Nephron progenitor cell (in vitro differentiated cells): ENCODE results near the gene APLF.
"Not testable (repeated sequence)": the region's sequence is repeated elsewhere in the genome, so short reads cannot be mapped to it uniquely, and the experiment has no call there.

ENCODE experiments used
- DNase-seq: peaks from one replicate; pipeline ENCODE4 v3.0.0; 2021
- H3K27ac Mint-ChIP-seq: 2 replicates; pipeline ENCODE4 v1.8.0; 2021; ENCODE audit warnings: mild to moderate bottlenecking, moderate library complexity, mixed read lengths
- H3K27me3 Mint-ChIP-seq: 2 replicates; pipeline ENCODE4 v1.8.0; 2021; ENCODE audit warnings: mild to moderate bottlenecking, low read depth, mixed read lengths; ENCODE audit not compliant: poor library complexity
- H3K36me3 Mint-ChIP-seq: 2 replicates; pipeline ENCODE4 v1.8.0; 2021; ENCODE audit warnings: low read depth, mixed read lengths
- H3K4me1 Mint-ChIP-seq: 2 replicates; pipeline ENCODE4 v1.8.0; 2021; ENCODE audit warnings: mixed read lengths
- H3K4me3 Mint-ChIP-seq: 2 replicates; pipeline ENCODE4 v1.8.0; 2021; ENCODE audit warnings: mild to moderate bottlenecking, moderate library complexity, mixed read lengths
- H3K9me3 Mint-ChIP-seq: 2 replicates; pipeline ENCODE4 v1.8.0; 2021; ENCODE audit warnings: mild to moderate bottlenecking, moderate library complexity, mixed read lengths
- TF ChIP-seq, protein P1 (sequence below): fragments of 200-600 bp; sonication (generic); IDR thresholded peaks from 2 replicates; pipeline ENCODE4 v1.5.0; 2021; ENCODE audit warnings: antibody characterized with exemption

APLF gene

DNA sequence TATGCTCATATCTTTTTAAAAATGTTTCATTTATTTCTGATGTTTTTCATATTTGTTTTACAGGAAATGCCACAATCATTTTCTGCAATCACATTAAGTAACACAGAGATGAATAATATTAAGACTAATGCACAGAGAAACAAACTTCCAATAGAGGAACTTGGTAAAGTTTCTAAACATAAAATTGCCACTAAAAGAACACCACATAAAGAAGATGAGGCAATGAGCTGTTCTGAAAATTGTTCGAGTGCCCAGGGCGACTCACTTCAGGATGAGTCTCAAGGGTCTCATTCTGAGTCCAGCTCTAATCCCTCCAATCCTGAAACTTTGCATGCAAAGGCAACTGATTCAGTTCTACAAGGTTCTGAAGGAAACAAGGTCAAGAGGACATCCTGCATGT, 70.4 kb downstream of the APLF start:
- TF ChIP-seq, protein P1, sequence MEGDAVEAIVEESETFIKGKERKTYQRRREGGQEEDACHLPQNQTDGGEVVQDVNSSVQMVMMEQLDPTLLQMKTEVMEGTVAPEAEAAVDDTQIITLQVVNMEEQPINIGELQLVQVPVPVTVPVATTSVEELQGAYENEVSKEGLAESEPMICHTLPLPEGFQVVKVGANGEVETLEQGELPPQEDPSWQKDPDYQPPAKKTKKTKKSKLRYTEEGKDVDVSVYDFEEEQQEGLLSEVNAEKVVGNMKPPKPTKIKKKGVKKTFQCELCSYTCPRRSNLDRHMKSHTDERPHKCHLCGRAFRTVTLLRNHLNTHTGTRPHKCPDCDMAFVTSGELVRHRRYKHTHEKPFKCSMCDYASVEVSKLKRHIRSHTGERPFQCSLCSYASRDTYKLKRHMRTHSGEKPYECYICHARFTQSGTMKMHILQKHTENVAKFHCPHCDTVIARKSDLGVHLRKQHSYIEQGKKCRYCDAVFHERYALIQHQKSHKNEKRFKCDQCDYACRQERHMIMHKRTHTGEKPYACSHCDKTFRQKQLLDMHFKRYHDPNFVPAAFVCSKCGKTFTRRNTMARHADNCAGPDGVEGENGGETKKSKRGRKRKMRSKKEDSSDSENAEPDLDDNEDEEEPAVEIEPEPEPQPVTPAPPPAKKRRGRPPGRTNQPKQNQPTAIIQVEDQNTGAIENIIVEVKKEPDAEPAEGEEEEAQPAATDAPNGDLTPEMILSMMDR: no peak
- DNase-seq: no peak
- Mint-ChIP-seq H3K9me3 (no peaks in the 10 kb centered on the region), H3K27me3 (no peaks in the 10 kb centered on the region), H3K4me3 (no peak overlapping the region), H3K4me1 (peaks cover 14% of the 10 kb centered on the region), H3K36me3 (peaks cover 8% of the 10 kb centered on the region), H3K27ac (no peak overlapping the region)

- Mint-ChIP-seq H3K36me3 (peaks cover 8% of the 10 kb centered on the region), H3K9me3 (no peaks in the 10 kb centered on the region), H3K4me3 (no peak overlapping the region), H3K4me1 (no peaks in the 10 kb centered on the region), H3K27ac (no peak overlapping the region), H3K27me3 (no peaks in the 10 kb centered on the region)
- no peak for DNase-seq
- TF ChIP-seq, protein P1: no peak
Observed at GRCh38 chr2:68544811-68545210, 77.4 kb downstream of the APLF start.

DNA sequence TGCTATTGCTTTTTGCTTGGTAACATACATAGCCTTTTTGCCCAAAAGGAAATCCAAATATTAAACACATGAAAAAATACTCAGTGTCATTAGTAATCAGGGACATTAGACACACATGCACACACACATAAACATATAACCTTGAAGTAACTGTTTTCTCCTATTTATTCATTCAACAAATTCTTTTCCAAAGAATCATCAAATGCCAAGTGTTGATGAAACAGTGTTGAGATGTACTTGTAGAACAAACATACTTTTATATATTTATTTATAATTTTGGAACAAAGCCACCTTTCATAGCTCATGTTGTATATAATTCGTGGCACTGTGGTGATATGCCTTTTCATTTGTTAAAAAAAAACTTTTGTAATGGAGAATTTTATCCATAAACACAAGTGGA, 81.0 kb downstream of the APLF start:
- no peak for DNase-seq
- Mint-ChIP-seq H3K36me3 (no peaks in the 10 kb centered on the region), H3K4me1 (no peaks in the 10 kb centered on the region), H3K27ac (no peak overlapping the region), H3K27me3 (no peaks in the 10 kb centered on the region), H3K9me3 (no peaks in the 10 kb centered on the region), H3K4me3 (no peak overlapping the region)
- TF ChIP-seq, protein P1: no peak

GRCh38 chr2:68553098-68553497, 85.7 kb downstream of the APLF start:
- Mint-ChIP-seq H3K4me3 (no peak overlapping the region), H3K9me3 (no peaks in the 10 kb centered on the region), H3K27ac (no peak overlapping the region), H3K36me3 (no peaks in the 10 kb centered on the region), H3K4me1 (no peaks in the 10 kb centered on the region), H3K27me3 (no peaks in the 10 kb centered on the region)
- DNase-seq: no peak
- TF ChIP-seq, protein P1: no peak

GRCh38 chr2:68555425-68556206, 88.2 kb downstream of the APLF start:
- not testable (repeated sequence) for H3K36me3 Mint-ChIP-seq, DNase-seq, H3K9me3 Mint-ChIP-seq, H3K27ac Mint-ChIP-seq, H3K4me3 Mint-ChIP-seq, H3K4me1 Mint-ChIP-seq, H3K27me3 Mint-ChIP-seq

DNA sequence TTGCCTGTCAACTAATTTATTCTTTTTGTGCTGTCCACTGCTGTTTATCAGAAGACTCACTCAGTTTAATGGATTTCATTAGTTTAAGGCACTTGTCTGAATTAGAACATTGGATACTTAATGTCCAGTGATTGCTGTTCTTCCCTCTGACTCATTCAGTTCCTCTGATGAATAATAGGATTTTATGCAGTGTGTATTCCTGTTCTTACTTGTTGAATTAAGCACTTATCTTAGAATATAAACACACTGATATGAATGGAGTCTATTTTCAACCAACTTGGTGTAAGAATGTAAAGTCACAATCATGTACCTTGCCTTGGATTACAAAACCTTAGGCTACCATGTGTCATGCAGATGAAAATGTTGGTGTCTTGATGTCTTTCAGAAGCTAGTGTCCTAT, 89.0 kb downstream of the APLF start:
- no peak overlapping the region for H3K27ac Mint-ChIP-seq
- no peaks in the 10 kb centered on the region for H3K9me3 Mint-ChIP-seq
- peaks cover 5% of the 10 kb centered on the region for H3K4me1 Mint-ChIP-seq

More for the DNA sequence above, 89.0 kb downstream of the APLF start:
- no peak for DNase-seq
- TF ChIP-seq, protein P1: no peak
- H3K4me3 Mint-ChIP-seq: no peak overlapping the region
- no peaks in the 10 kb centered on the region for H3K27me3 Mint-ChIP-seq
- H3K36me3 Mint-ChIP-seq: no peaks in the 10 kb centered on the region
